Trophoblast cell (in vitro differentiated cells and primary cell): ENCODE measurements around the gene PAMR1.

Experiments
- DNase-seq, 2 donors: peaks; one replicate each; pipeline ENCODE4 v3.0.0-alpha.2; 2016
- H2AFZ ChIP-seq: 2 replicates; pipeline ENCODE4 v1.6.1; 2013; ENCODE audit warnings: low read length, moderate library complexity, mild to moderate bottlenecking; ENCODE audit not compliant: insufficient read depth, poor library complexity
- H2AK5ac ChIP-seq: 2 replicates; pipeline ENCODE4 v1.6.1; 2013; ENCODE audit warnings: mild to moderate bottlenecking, low read length
- H2BK120ac ChIP-seq: 2 replicates; pipeline ENCODE4 v1.6.1; 2013; ENCODE audit warnings: low read length, mild to moderate bottlenecking, moderate library complexity; ENCODE audit not compliant: insufficient read depth, poor library complexity
- H2BK12ac ChIP-seq: 2 replicates; pipeline ENCODE4 v1.6.1; 2013; ENCODE audit warnings: mild to moderate bottlenecking, low read length, moderate library complexity
- H2BK5ac ChIP-seq: 2 replicates; pipeline ENCODE4 v1.6.1; 2013; ENCODE audit warnings: low read length, low read depth, moderate library complexity, mild to moderate bottlenecking; ENCODE audit not compliant: poor library complexity
- H3K14ac ChIP-seq: 2 replicates; pipeline ENCODE4 v1.6.1; 2013; ENCODE audit warnings: mild to moderate bottlenecking, low read length
- H3K18ac ChIP-seq: 2 replicates; pipeline ENCODE4 v1.6.1; 2013; ENCODE audit warnings: mild to moderate bottlenecking, low read length
- H3K23ac ChIP-seq: 2 replicates; pipeline ENCODE4 v1.6.1; 2013; ENCODE audit warnings: low read length
- H3K27ac ChIP-seq: 2 replicates; pipeline ENCODE4 v1.5.1; 2013; ENCODE audit warnings: low read depth, mild to moderate bottlenecking, inconsistent platforms, low read length, moderate library complexity
- H3K27me3 ChIP-seq: 2 replicates; pipeline ENCODE4 v1.6.1; 2013; ENCODE audit warnings: inconsistent platforms, mild to moderate bottlenecking, low read length, moderate library complexity; ENCODE audit not compliant: insufficient read depth
- H3K36me3 ChIP-seq, 2 experiments: 1 replicate in 1 of 2; 2 replicates in 1 of 2; pipeline ENCODE4 v1.6.1; 2013; ENCODE audit warnings: low read length in 2 of 2, mild to moderate bottlenecking in 2 of 2, moderate library complexity in 1 of 2; ENCODE audit not compliant: insufficient read depth in 2 of 2, control insufficient read depth in 1 of 2
- H3K4ac ChIP-seq: 2 replicates; pipeline ENCODE4 v1.6.1; 2013; ENCODE audit warnings: low read depth, mild to moderate bottlenecking, low read length, moderate library complexity
- H3K4me1 ChIP-seq, 2 experiments: 1 replicate in 1 of 2; 2 replicates in 1 of 2; pipeline ENCODE4 v1.6.1; 2013; ENCODE audit warnings: low read length in 2 of 2, mild to moderate bottlenecking in 2 of 2, moderate library complexity in 1 of 2; ENCODE audit not compliant: insufficient read depth in 2 of 2, control insufficient read depth in 1 of 2
- H3K4me2 ChIP-seq: 2 replicates; pipeline ENCODE4 v1.6.1; 2013; ENCODE audit warnings: inconsistent platforms, mild to moderate bottlenecking, low read length, moderate library complexity
- H3K4me3 ChIP-seq: 2 replicates; pipeline ENCODE4 v1.5.1; 2013; ENCODE audit warnings: mild to moderate bottlenecking, low read depth, low read length, inconsistent platforms
- H3K79me1 ChIP-seq: one replicate; pipeline ENCODE4 v1.6.1; 2013; ENCODE audit warnings: low read length
- H3K79me2 ChIP-seq: 2 replicates; pipeline ENCODE4 v1.6.1; 2013; ENCODE audit warnings: low read length, mild to moderate bottlenecking; ENCODE audit not compliant: control insufficient read depth, insufficient read depth, poor library complexity
- H3K9ac ChIP-seq: 2 replicates; pipeline ENCODE4 v1.6.1; 2013; ENCODE audit warnings: mild to moderate bottlenecking, low read length
- H3K9me3 ChIP-seq: 2 replicates; pipeline ENCODE4 v1.6.1; 2013; ENCODE audit warnings: low read depth, mild to moderate bottlenecking, control low read depth, inconsistent platforms, low read length; ENCODE audit not compliant: insufficient read depth
- H4K12ac ChIP-seq: 2 replicates; pipeline ENCODE4 v1.6.1; 2013; ENCODE audit warnings: low read depth, mild to moderate bottlenecking, low read length, moderate library complexity
- H4K8ac ChIP-seq: 2 replicates; pipeline ENCODE4 v1.6.1; 2013; ENCODE audit warnings: low read depth, mild to moderate bottlenecking, low read length, moderate library complexity
- H4K91ac ChIP-seq: one replicate; pipeline ENCODE4 v1.6.1; 2013; ENCODE audit warnings: low read depth, mild to moderate bottlenecking, low read length, moderate library complexity
- WGBS: extraction: QIAGEN DNeasy Blood & Tissue Kit; methylation state at CpG from one replicate; pipeline ENCODE4 v1.1.7; 2013; ENCODE audit warnings: missing lambda C conversion rate; ENCODE audit not compliant: insufficient read length, insufficient coverage; ENCODE audit errors: extremely low coverage; 5-methylcytosine and 5-hydroxymethylcytosine counted together

The PAMR1 gene

DNA sequence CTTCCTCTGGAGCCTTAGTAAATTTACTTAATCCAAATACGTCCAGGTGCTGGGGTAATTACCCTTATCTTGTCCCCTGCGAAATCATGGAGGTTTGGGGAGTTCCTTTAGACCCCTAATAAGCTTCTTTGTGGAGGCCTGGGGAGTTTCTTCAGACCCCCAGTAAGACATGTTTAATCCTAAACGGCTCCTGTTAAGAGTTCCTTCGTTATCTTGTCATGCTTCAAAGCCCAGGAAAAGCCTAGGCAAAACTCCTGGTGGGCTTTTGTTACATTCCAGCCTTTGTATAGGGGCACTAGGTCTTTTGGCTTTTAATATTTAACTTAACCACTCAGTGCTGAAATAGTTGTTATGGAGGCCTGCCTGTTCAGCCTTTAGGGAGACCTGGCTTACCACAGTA is 18.1 kb upstream of the PAMR1 start:
- peak overlapping the region; percentile 74 for H2BK12ac ChIP-seq
- no peak overlapping the region for H3K23ac ChIP-seq
- H3K27ac ChIP-seq: no peak overlapping the region
- no peak overlapping the region for H3K4ac ChIP-seq
- H3K79me2 ChIP-seq: no peaks in the 10 kb centered on the region
- no peak overlapping the region for H3K18ac ChIP-seq
- no peak overlapping the region for H2BK5ac ChIP-seq
- H4K91ac ChIP-seq: no peak overlapping the region
- DNase-seq: no peak
- no peak overlapping the region for H2BK120ac ChIP-seq
- no peak overlapping the region for H4K12ac ChIP-seq
- H3K9me3 ChIP-seq: no peaks in the 10 kb centered on the region
- H3K4me3 ChIP-seq: no peak overlapping the region
- H3K4me1 ChIP-seq: peaks cover 0 to 11% of the 10 kb centered on the region in 2 experiments
- no peaks in the 10 kb centered on the region for H3K36me3 ChIP-seq
- no CpG with 5 or more reads among the region's 4 CpGs for WGBS
- H4K8ac ChIP-seq: no peak overlapping the region
- no peak overlapping the region for H2AK5ac ChIP-seq
- no peak overlapping the region for H3K14ac ChIP-seq
- H3K27me3 ChIP-seq: no peaks in the 10 kb centered on the region
- peaks cover 2% of the 10 kb centered on the region for H3K79me1 ChIP-seq
- no peak overlapping the region for H3K9ac ChIP-seq
- no peak overlapping the region for H2AFZ ChIP-seq
- no peak overlapping the region for H3K4me2 ChIP-seq

DNA sequence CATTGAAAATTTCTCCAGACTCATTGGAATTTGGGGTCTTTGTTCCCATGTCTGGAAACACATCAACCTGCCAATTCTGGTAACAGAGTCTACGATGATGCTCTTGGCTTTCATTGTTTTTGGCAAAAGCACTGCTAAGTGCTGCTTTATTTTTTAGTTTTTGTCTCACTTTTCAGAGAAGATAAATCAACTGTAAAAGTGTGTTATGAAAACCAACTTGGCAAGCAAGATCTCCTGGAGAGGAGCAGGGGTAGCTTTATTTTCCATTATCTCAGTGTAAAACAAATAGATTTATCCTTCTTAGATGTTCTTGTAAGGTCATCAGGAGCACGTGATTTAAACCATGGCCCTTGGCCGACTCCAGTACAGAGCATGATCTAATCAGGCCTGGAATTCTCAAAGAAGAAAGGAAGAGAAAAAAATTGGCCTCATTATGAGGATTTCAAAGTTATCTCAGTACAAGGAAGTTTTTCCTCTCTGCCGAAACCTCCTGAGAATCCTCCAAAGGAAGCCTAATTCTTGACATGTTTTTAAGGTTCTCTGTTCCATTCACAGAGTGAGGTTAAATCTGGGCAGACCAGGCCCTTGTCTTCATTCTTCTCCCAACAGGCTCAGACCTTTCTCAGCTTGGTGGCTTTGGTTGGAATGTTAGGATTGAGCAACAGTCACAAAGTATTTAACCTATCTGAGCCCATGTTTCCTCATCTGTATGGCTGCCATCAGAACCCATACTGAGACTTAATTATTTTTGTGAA is 16.4 kb upstream of the PAMR1 start:
- H2BK120ac ChIP-seq: no peak overlapping the region
- no peak overlapping the region for H3K18ac ChIP-seq
- H3K4me1 ChIP-seq: peaks cover 0 to 11% of the 10 kb centered on the region in 2 experiments
- H4K8ac ChIP-seq: no peak overlapping the region
- no peak overlapping the region for H2BK5ac ChIP-seq
- no peak overlapping the region for H2AFZ ChIP-seq
- H2AK5ac ChIP-seq: no peak overlapping the region
- H3K4me3 ChIP-seq: no peak overlapping the region
- no peak overlapping the region for H2BK12ac ChIP-seq
- peak overlapping the region; percentile 22 for H3K27ac ChIP-seq
- H3K9ac ChIP-seq: no peak overlapping the region
- no peak overlapping the region for H3K23ac ChIP-seq
- H3K27me3 ChIP-seq: no peaks in the 10 kb centered on the region
- H3K4ac ChIP-seq: no peak overlapping the region
- H3K79me2 ChIP-seq: no peaks in the 10 kb centered on the region
- no peak overlapping the region for H3K14ac ChIP-seq
- H4K12ac ChIP-seq: no peak overlapping the region
- no peaks in the 10 kb centered on the region for H3K36me3 ChIP-seq
- H3K4me2 ChIP-seq: no peak overlapping the region
- H4K91ac ChIP-seq: no peak overlapping the region
- no peaks in the 10 kb centered on the region for H3K9me3 ChIP-seq
- H3K79me1 ChIP-seq: peaks cover 2% of the 10 kb centered on the region
- WGBS: no CpG with 5 or more reads among the region's 4 CpGs
- DNase-seq: peak; percentile 30 to 82

DNA sequence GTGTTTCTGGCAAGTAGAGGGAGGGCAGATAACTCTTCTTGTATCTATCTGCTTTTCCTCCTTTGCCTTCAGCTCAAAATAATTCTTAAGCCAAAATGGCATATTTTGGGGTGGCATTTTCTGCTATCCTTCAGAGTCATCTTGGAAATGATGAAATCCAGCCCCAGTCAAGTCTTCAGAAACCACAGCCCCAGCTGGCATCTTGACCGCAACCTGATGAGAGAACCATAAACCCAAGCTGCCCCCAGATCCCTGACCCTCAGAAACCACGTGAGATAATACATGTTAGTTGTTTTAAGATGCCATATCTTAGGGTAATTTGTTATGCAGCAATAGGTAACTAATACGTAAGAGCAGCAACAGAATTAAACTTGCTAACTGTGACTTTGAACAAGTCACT is 15.1 kb upstream of the PAMR1 start:
- no peak overlapping the region for H3K9ac ChIP-seq
- no peak overlapping the region for H3K23ac ChIP-seq
- H2AK5ac ChIP-seq: no peak overlapping the region
- no peak overlapping the region for H3K27ac ChIP-seq
- H2AFZ ChIP-seq: no peak overlapping the region
- H3K79me2 ChIP-seq: no peaks in the 10 kb centered on the region
- H3K36me3 ChIP-seq: no peaks in the 10 kb centered on the region
- no peak overlapping the region for H2BK120ac ChIP-seq
- H2BK12ac ChIP-seq: no peak overlapping the region
- H3K4me1 ChIP-seq: peaks cover 0 to 11% of the 10 kb centered on the region in 2 experiments
- H3K18ac ChIP-seq: no peak overlapping the region
- H3K4me2 ChIP-seq: no peak overlapping the region
- H3K9me3 ChIP-seq: no peaks in the 10 kb centered on the region
- WGBS: no CpG with 5 or more reads among the region's 3 CpGs
- no peak overlapping the region for H3K4ac ChIP-seq
- H2BK5ac ChIP-seq: no peak overlapping the region
- H4K8ac ChIP-seq: no peak overlapping the region
- DNase-seq: no peak
- peaks cover 2% of the 10 kb centered on the region for H3K79me1 ChIP-seq
- H3K14ac ChIP-seq: no peak overlapping the region
- no peak overlapping the region for H3K4me3 ChIP-seq
- H3K27me3 ChIP-seq: no peaks in the 10 kb centered on the region
- H4K12ac ChIP-seq: no peak overlapping the region
- no peak overlapping the region for H4K91ac ChIP-seq

DNA sequence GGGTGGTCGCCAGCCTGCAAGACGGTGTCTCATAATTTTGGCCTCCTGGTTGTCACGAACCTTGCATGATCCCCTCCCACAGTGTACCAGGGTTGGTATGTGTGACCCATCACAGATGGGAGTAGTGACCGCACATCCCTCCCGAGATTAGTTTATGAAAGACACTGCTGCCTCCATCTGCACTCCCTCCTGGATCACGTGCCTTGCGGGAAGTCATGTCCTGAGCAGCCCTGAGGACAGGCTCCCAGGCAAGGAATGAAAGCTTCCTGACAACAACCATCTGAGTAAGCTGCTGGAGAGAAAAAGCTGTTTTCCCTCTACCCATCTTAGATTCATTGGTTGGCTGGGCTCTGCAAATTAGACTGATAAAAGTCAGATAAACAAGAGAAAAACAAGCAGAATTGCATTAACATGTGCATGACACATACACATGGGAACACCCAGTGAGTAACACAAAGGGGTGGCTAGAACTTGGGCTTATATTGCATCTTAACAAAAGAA is 14.4 kb upstream of the PAMR1 start:
- Histone ChIP-seq H3K27me3 (no peaks in the 10 kb centered on the region), H2AFZ (no peak overlapping the region), H3K18ac (no peak overlapping the region), H3K4ac (no peak overlapping the region), H2BK120ac (no peak overlapping the region), H3K79me2 (no peaks in the 10 kb centered on the region), H3K79me1 (peaks cover 2% of the 10 kb centered on the region), H2BK5ac (no peak overlapping the region), H3K4me1 (peaks cover 0 to 11% of the 10 kb centered on the region in 2 experiments), H3K9ac (no peak overlapping the region), H2AK5ac (no peak overlapping the region), H3K4me3 (no peak overlapping the region), H3K27ac (no peak overlapping the region), H3K9me3 (no peaks in the 10 kb centered on the region), H2BK12ac (no peak overlapping the region), H4K8ac (no peak overlapping the region), H3K23ac (no peak overlapping the region), H3K4me2 (no peak overlapping the region), H4K12ac (no peak overlapping the region), H3K36me3 (no peaks in the 10 kb centered on the region), H3K14ac (no peak overlapping the region), H4K91ac (no peak overlapping the region)
- peak; percentile 63 to 69 for DNase-seq
- WGBS: no CpG with 5 or more reads among the region's 7 CpGs
